Measurements from ENCODE around the gene SF1.

DNA sequence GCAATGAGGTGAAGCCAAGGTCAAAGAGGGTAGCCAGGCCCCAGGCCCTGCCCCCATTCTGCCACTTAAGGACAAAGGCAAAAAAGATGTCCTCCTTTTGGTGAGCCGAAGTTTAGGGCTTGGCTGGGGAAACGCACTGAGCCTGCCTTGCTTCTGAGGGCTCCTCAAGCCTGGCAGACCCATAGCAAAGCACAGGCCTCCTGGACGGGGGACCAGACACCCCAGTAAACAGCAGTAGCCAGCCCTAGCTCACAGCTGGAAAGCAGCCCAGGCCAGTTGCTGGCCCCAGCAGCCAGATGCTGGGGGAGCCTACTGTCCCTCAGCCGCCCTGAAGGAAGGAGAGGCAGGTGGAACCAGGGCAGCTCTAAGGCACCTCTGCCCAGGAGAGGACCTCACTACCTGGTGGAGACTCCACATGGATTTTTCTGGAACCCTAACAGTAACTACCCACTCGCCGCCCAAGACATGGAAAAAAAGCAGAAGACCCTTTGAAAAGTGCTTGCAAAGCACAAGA is 14.8 kb downstream of the SF1 start:
- TF ChIP-seq TGIF2 (CRISPR knock-in tag; IDR thresholded peaks at IDR 0.05): no peak
- TF ChIP-seq, protein P1, sequence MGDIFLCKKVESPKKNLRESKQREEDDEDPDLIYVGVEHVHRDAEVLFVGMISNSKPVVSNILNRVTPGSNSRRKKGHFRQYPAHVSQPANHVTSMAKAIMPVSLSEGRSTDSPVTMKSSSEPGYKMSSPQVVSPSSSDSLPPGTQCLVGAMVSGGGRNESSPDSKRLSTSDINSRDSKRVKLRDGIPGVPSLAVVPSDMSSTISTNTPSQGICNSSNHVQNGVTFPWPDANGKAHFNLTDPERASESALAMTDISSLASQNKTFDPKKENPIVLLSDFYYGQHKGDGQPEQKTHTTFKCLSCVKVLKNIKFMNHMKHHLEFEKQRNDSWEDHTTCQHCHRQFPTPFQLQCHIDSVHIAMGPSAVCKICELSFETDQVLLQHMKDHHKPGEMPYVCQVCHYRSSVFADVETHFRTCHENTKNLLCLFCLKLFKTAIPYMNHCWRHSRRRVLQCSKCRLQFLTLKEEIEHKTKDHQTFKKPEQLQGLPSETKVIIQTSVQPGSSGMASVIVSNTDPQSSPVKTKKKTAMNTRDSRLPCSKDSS (IDR thresholded peaks at IDR 0.05; ENCODE audit: low read depth, partially characterized antibody): no peak
- TF ChIP-seq, protein P2, sequence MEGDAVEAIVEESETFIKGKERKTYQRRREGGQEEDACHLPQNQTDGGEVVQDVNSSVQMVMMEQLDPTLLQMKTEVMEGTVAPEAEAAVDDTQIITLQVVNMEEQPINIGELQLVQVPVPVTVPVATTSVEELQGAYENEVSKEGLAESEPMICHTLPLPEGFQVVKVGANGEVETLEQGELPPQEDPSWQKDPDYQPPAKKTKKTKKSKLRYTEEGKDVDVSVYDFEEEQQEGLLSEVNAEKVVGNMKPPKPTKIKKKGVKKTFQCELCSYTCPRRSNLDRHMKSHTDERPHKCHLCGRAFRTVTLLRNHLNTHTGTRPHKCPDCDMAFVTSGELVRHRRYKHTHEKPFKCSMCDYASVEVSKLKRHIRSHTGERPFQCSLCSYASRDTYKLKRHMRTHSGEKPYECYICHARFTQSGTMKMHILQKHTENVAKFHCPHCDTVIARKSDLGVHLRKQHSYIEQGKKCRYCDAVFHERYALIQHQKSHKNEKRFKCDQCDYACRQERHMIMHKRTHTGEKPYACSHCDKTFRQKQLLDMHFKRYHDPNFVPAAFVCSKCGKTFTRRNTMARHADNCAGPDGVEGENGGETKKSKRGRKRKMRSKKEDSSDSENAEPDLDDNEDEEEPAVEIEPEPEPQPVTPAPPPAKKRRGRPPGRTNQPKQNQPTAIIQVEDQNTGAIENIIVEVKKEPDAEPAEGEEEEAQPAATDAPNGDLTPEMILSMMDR (IDR thresholded peaks at IDR 0.05 in 2 of 3, conservative IDR thresholded peaks at IDR 0.05 in 1 of 3; ENCODE audit: insufficient read depth in 2 of 3, low read depth in 1 of 3, low read length in 3 of 3): no peak
- no peak for TF ChIP-seq POLR2AphosphoS5 (IDR thresholded peaks at IDR 0.05; ENCODE audit: control insufficient read depth, insufficient read depth, low read depth, low read length)
- TF ChIP-seq, protein P3, sequence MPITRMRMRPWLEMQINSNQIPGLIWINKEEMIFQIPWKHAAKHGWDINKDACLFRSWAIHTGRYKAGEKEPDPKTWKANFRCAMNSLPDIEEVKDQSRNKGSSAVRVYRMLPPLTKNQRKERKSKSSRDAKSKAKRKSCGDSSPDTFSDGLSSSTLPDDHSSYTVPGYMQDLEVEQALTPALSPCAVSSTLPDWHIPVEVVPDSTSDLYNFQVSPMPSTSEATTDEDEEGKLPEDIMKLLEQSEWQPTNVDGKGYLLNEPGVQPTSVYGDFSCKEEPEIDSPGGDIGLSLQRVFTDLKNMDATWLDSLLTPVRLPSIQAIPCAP (CRISPR knock-in tag; IDR thresholded peaks at IDR 0.05; ENCODE audit: borderline replicate concordance): no peak

Measured in K562 (cell line).